Tibial artery (tissue), 4 donors: ENCODE data around the gene PRMT7.

Source experiments
- DNase-seq, 2 donors: peaks; one replicate each; pipeline ENCODE4 v3.0.0-alpha.2; 2019
- H3K27ac ChIP-seq, 2 donors: fragments of 200-600 bp; sonication (generic) in 1 of 2; 1 replicate in 1 of 2; 2 replicates in 1 of 2; pipeline ENCODE4 v1.5.1; 2018 to 2019; ENCODE audit warnings: mild to moderate bottlenecking in 1 of 2
- H3K27me3 ChIP-seq, 2 donors: fragments of 200-600 bp; sonication (generic) in 1 of 2; one replicate each; pipeline versions ENCODE4 v1.5.1 to v1.6.0; 2016 to 2019
- H3K36me3 ChIP-seq, 3 donors: fragments of 200-600 bp; sonication (generic) in 2 of 3; one replicate each; pipeline ENCODE4 v1.5.1; 2016 to 2019; ENCODE audit warnings: mild to moderate bottlenecking in 2 of 3
- H3K4me1 ChIP-seq, 4 donors: fragments of 200-600 bp; sonication (generic) in 2 of 4; 1 replicate in 3 of 4; 2 replicates in 1 of 4; pipeline ENCODE4 v1.5.1; 2016 to 2019
- H3K4me3 ChIP-seq, 2 donors: fragments of 200-600 bp; sonication (generic) in 1 of 2; 1 replicate in 1 of 2; 2 replicates in 1 of 2; pipeline ENCODE4 v1.5.1; 2018 to 2019; ENCODE audit warnings: mild to moderate bottlenecking in 2 of 2
- H3K9me3 ChIP-seq, 3 donors: fragments of 200-600 bp; sonication (generic) in 1 of 3; one replicate each; pipeline ENCODE4 v1.5.1; 2016 to 2019
- CTCF ChIP-seq, 2 experiments: fragments of 200-600 bp in 1 of 2; fragments of 450-650 bp in 1 of 2; IDR thresholded peaks; one replicate each; pipeline ENCODE4 v1.5.1; 2017 to 2019; ENCODE audit warnings: antibody characterized with exemption in 2 of 2, mild to moderate bottlenecking in 1 of 2, moderate library complexity in 1 of 2
- intact Hi-C: fragments of 100-400 bp; cut with DNase I; formaldehyde crosslinking; loops from one replicate; pipeline ENCODE4 v1.15.0; 2023; ENCODE audit warnings: low total_unique reads

The PRMT7 gene

DNA sequence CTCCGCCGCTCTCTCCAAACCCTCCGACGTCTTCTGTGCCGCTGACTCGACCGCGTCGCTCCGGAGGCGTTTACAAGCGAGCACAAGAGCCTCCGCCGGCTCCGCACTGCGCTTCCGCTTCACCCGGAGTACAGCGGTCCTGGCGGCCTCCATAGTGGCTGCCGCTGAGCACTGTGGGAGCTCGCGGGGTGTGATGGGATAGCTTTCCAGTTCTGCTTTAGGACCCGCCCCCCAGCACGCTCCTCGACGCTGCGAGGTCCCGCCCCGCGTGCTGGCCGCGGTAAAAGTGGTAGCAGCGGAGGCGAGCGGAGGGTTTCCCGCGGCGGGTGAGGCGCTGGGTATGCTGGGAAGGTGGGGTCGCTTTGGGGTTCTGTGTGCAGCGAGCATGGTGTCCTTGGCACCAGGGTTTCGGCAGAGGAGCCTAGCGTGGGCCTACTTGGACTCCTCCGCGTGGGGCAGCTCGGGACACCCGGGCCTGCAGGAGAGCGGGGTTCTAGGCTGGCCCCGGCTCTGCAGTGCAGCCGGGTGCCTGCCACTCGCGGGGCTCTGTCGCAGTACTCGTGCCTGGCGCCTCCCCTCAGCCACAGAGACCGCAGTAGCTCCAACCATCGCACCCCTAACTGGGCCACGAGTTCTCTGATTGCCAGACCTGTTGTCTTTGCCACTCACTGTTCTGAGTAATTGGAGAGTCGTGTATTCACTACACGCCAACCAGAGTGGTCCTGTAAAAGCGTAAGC lies at the start of gene PRMT7, which contains the start of gene SLC7A6OS:
Gene PRMT7, plus strand, starts transcription at position 246 of the 738 bp plus-strand sequence. CDS start 4,961 bp downstream, outside the sequence.
Gene SLC7A6OS, minus strand, starts transcription at position 173 of the 738 bp plus-strand sequence. Its CDS starts 20 bp downstream, at position 153.
- TF ChIP-seq CTCF (IDR thresholded peaks at IDR 0.05), result peak in 1 of 2 experiments; percentile 25
- H3K27me3 ChIP-seq, result no peaks in the 10 kb centered on the region
- intact Hi-C loops, result loop anchor here (1.0 kb wide), 1 partner anchor 47 kb away; the partner anchor contains the start of gene SLC7A6
- peaks cover 8 to 46% (median 29%) of the 10 kb centered on the region in 3 donors for H3K36me3 ChIP-seq
- peaks cover 0 to 40% (median 22%) of the 10 kb centered on the region in 4 donors for H3K4me1 ChIP-seq
- H3K27ac ChIP-seq, result peak within 1 kb of the TSS; percentile 71 to 79
- peak; percentile 91 to 92 for DNase-seq
- peak within 1 kb of the TSS; percentile 64 to 91 for H3K4me3 ChIP-seq
- H3K9me3 ChIP-seq, result no peaks in the 10 kb centered on the region

DNA sequence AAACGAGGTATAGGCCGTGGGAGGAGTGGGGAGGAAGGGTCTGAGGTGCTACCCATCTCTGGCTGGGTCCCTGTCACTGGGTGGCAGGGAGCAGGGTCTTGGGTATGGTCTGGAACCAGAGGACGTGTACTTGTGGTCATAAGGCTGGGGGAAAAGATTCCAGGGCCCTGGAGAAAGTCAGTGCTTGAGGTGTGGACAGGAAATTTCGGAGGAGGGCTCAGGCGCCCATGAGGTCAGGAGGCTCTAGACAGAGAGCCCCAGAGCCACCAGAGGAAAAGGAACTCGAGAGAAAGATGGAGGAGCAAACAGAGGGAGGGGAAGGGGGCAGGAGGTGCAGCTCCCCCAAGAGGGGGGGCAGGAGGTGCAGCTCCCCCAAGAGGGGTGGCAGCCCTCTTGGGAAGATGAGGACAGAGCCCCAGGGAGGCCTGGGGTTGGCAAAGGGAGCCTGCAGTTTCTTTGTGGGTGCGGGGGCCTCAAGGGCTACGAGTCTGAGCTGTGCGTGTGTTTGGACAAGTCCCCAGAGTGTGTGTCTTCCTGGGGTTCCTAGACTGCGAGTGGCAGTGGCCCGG lies 47.2 kb upstream of the PRMT7 start:
- intact Hi-C loops, result loop anchor here (1.0 to 2.0 kb wide), 2 partner anchors 25 to 47 kb away; partner anchors contain the start of gene SLC7A6OS
- Histone ChIP-seq H3K36me3 (peaks cover 12 to 22% (median 19%) of the 10 kb centered on the region in 3 donors), H3K4me1 (peaks cover 0 to 31% (median 17%) of the 10 kb centered on the region in 4 donors), H3K27ac (peak overlapping the region; percentile 89 to 96), H3K9me3 (no peaks in the 10 kb centered on the region), H3K27me3 (no peaks in the 10 kb centered on the region), H3K4me3 (peak overlapping the region; percentile 73 to 83)
- no peak for TF ChIP-seq CTCF (IDR thresholded peaks at IDR 0.05)
- DNase-seq, result no peak

GRCh38 chr16:68264128-68265077 lies 46.4 kb upstream of the PRMT7 start, which contains the start of gene SLC7A6:
Gene SLC7A6, plus strand, starts transcription at chr16:68264526. Its CDS starts 10,201 bp downstream, at chr16:68274727.
- peaks cover 11 to 14% (median 11%) of the 10 kb centered on the region in 3 donors for H3K36me3 ChIP-seq
- H3K9me3 ChIP-seq, result no peaks in the 10 kb centered on the region
- peak; percentile 72 to 84 for DNase-seq
- peak within 1 kb of the TSS; percentile 73 to 83 for H3K4me3 ChIP-seq
- H3K27ac ChIP-seq, result peak within 1 kb of the TSS; percentile 89 to 96
- TF ChIP-seq CTCF (IDR thresholded peaks at IDR 0.05), result peak; percentile 57 to 75
- H3K27me3 ChIP-seq, result no peaks in the 10 kb centered on the region
- intact Hi-C loops, result loop anchor here (1.0 to 2.0 kb wide), 2 partner anchors 26 to 46 kb away; partner anchors contain the start of gene SLC7A6OS
- H3K4me1 ChIP-seq, result peaks cover 0 to 31% (median 15%) of the 10 kb centered on the region in 4 donors

- H3K4me1 ChIP-seq, result peaks cover 0 to 31% (median 15%) of the 10 kb centered on the region in 4 donors
- intact Hi-C loops, result loop anchor here (2.0 kb wide), 1 partner anchor 26 kb away; no protein-coding TSS in a partner anchor
- DNase-seq, result peak; percentile 81 to 83
- no peaks in the 10 kb centered on the region for H3K27me3 ChIP-seq
- TF ChIP-seq CTCF (IDR thresholded peaks at IDR 0.05), result no peak
- H3K36me3 ChIP-seq, result peaks cover 2 to 5% (median 2%) of the 10 kb centered on the region in 3 donors
- H3K27ac ChIP-seq, result peak overlapping the region; percentile 89 to 96
- H3K9me3 ChIP-seq, result no peaks in the 10 kb centered on the region
- H3K4me3 ChIP-seq, result peak overlapping the region; percentile 73 to 83
These were observed 45.5 kb upstream of the PRMT7 start for GRCh38 chr16:68265078-68265920.
